GM21717 (cell line): ENCODE results near the gene LARP7.
A peak's percentile ranks its signal among the peaks of the same experiment; 100 is the strongest.
"Not testable (repeated sequence)": the region's sequence is repeated elsewhere in the genome, so short reads cannot be mapped to it uniquely, and the experiment has no call there.

Experiments used
- ATAC-seq: cut with Tn5 transposase; IDR thresholded peaks from one replicate; pipeline ENCODE4 v1.9.1; 2021; ENCODE audit warnings: mild to moderate bottlenecking, moderate library complexity; ENCODE audit not compliant: unreplicated experiment

LARP7 gene

DNA sequence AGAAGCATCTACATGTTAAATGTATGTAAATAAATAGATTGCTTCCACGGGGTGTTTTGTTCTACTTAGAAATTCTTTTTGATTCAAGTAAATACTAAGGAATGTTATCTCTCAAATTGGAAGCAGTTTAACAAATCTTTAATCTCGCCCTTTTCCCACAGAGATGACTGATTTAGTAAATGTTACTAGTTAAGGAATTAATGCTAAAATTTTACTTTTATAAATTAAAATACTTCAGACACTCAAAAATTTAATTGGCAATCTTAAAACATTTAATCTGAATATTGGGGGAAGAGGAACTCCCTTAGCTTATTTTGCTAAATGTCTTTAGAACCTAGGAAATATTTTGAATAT is 12.1 kb downstream of the LARP7 start:
- no peak for ATAC-seq

DNA sequence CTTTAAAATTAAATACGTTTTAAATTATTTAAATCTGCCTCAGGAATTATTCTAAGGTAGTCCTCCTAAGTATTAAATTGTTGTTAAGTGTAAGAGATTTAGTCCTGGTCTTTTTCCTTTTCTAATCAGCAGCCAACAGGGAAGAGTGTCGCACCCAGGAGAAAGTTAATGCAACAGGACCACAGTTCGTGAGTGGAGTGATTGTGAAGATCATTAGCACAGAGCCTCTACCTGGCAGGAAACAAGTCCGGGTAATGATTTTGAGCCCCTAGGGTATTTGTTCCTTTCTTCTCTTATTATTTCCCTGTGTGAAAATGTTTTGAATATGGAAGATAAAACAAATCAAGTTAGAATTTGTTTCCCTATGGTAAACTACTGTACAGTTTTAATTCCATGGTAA is 13.4 kb downstream of the LARP7 start:
- no peak for ATAC-seq

DNA sequence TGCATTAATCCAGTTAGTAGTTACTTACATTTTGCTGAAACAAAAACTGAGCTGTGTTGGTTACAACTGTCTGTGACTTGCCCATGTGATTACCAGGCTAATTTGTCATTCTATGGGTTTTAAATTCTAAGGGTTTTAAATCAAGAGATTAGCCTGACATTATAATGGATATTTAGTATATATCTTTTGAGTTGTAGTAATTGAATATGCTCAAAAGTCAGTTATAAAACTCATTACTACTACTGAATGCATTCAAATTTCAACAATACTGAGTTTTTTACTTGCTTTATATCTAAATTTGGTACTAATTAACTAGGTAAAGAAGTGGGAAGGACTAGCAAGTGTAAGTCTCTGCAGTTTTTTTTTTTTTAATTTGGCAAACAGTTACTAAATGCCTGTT is 14.7 kb downstream of the LARP7 start:
- ATAC-seq = no peak

DNA sequence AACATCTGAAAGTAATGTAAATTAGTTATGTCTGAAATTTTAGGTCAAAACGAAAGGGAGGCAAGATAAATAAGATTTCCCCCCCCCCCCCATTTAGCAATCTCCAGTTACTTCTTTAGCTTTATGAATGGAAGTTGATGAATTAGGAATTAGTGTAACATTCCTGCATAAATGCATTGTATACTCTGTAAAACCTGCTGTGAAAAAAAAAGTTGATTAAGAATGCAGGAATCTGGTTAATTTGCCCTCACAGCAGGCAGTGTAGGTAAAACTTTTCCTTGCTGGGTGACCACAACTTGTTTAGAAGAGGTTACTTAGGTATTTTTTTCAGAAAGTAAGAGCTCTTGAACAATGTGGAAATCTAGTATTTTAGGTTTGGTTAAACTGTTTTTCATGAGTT is 15.3 kb downstream of the LARP7 start:
- no peak for ATAC-seq

DNA sequence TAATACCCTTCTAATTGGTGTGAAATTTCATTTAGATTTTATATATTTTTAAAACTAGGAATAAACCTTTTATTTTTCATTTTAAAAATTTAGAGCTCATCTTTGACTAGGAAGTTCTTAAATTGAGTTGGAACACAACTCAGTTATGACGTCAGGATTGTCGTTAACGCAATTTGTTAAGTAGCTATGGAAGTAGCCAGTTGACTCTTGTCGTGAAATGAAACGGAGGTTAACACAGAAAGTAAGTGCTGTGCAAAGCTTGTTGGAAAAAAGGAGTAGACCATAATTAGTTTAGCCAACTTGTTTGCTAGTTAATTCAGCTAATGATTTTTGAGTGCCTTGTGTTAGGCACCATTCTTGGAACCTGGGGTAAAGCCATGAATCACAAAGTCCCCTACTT is 18.3 kb downstream of the LARP7 start:
- no peak for ATAC-seq

DNA sequence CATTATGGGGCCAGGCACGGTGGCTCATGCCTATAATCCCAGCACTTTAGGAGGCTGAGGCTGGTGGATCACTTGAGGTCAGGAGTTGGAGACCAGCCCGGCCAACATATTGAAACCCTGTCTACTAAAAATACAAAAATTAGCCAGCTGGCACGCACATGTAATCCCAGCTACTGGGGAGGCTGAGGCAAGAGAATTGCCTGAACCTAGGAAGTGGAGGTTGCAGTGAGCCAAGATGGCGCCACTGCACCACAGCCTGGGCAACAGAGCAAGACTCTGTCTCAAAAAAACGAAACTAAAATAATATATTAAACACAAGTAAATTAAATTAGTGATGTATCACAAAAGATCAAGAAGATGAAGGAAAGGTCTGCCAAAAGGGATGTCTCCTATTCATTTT is 19.2 kb downstream of the LARP7 start:
- ATAC-seq = not testable (repeated sequence)

DNA sequence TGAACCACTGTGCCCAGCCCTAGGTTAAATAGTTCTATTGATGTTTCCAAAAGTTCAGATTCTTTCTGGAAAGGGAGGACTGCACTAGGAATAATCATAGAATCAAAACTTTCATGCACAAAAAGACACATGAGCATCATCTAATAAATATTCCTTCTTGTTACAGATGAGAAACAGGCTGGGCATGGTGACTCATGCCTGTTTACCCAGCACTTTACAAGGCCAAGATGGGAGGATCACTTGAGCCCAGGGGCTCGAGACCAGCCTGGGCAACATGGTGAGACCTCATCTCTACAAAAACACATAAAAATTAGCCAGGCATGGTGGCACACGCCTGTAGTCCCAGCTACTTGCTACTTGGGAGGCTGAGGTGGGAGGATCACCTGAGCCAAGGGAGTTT is 27.7 kb downstream of the LARP7 start:
- no peak for ATAC-seq

DNA sequence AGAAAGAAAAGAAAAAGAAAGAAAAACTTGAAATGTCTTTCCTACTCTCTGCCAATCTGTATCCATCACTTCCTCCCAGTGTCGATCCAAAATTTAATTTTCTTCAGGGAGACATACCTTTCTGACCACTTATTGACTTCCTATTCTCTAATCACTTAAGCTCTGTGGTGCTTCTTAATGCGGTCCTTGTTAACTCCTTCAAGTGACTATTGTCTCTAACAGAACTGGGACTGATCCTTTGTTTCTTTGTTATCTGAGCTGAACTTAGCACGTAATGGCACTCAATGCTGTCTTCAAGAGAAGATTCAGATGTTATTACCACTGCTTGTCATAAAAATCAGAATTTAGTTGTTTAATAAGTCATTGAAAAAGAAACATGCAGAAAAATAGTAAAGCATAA is 31.2 kb downstream of the LARP7 start:
- ATAC-seq = no peak

DNA sequence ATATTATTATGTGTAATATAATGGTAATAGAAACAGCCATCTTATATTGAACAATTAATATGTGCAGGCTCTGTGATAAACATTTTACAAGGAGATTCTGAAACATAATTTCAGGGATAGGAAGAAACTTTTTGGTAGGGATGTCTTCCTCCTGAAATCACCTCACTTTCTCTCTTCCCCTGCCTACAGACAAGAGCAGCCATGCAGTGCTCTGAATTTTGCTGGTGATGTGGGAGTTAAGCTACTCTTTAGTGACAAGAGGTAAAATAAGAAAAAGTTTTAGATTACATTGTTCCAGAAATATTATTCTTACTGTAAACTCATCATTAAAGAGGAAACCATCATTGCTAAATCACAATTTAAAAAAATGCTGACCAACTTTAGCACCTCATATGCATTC is 36.1 kb downstream of the LARP7 start:
- no peak for ATAC-seq

DNA sequence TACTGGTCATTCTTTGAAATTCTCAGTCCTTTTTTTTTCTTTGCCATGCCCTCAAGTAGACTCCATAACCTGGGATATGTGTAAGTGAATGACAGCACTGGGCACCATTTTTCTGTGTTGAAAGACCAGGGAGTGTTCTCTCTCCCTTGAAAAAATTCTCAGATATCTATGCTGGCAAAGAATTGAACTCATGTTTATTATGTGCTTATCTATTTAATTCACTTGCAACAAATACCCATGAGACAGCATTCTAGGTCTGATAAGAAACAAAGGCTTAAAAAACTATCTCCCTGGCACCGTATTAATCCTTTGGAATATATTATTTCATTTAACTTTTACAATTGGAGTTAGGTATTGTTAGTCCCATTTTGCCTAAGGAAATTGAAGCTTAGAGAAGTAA is 36.7 kb downstream of the LARP7 start:
- no peak for ATAC-seq

DNA sequence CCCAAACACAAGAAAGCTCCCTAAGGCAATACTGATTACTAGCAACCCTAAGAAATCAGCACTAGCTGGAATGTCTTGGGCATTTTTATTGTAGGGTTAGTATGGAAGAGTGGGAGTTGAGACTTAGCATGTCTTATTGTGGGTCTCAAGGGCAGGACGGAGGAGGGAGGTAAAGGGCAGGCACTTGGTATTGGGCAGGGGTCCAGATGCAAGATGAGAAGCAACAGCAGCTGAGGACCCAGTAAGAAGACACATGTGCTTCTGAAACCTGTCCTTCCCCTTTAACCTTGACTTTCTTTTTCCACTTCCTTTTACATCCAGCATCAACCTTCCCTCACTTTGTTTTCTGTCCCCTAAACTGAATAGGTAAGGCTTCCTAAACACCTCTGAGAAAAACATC is 37.4 kb downstream of the LARP7 start:
- no peak for ATAC-seq

DNA sequence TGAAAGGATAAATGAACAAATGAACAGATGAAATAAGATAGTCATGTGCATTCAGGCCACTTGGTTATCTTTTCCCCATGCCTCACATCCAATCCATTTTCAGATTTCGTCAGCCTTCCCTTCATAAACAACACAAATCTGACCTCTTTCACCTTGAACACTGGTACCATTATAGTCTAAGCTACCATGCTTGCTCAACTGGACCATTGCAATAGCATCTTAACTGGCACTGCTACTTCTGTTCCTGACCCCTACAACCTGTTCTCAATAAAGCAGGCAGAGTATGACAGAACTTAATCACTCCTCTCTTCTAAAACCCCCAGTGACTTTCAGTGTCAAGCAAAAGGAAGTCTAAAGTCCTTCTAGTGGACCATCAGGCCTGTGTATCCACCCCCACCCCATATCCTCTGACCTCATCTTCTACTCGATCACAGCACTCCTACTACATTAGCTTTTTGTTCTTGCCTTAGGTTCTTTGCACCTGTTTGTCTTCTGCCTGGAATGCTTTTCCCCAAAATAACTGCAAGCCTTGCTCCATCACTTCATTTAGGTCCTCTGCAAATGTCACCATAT is 40.7 kb downstream of the LARP7 start:
- no peak for ATAC-seq

DNA sequence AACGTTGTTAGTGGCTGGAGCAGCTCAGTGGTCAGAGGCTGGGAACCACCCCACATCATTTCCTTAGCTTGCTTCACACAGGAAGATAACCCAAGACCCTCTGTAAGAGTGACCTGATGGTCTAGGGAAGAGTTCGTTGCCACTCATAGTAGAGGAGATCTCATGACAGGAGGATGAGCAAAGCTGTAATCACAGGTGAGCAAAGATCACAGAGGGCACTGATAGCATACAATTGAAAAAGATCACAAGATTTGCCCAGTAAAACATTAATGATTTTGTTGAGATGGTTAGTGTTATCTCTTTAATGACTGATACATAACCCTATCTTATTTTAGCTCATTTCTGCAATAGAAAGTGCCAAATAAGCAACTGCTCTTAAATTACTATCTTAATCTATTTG is 44.1 kb downstream of the LARP7 start:
- ATAC-seq = no peak

DNA sequence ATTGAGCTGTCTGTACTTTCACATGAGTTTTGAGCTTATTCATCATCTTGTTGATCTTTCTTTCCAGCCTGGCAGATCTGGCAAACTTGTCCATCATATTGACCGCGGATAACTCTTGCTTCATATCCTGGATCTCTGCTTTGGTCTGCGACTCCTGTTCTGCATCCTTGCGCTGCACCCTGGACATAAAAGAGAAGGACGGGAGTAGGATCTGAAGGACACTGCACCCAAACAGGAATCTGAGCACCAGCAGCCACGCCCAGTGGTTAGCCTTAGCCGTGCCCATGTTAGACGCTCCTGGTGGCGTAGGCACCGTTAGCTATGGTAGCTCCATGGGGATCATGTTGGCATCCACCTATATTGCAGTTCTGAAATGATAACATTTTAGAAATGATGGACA is 56.6 kb downstream of the LARP7 start:
- ATAC-seq = no peak

DNA sequence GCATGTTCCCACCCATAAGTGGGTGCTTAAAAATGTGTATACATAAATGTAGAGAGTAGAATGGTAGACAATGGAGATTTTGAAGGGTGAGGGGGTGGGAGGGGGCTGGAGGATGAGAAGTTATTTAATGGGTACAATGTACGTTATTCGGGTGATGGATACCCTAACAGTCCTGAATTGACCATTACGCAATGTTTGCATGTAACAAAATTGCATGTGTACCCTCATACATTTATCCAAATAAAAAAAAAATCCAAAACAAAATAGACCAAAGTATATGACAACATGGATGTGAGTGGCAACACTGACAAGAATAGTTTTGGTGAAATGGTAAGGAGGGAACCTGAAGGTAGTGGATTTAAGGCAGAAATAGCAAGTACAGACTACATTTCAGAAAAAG is 63.7 kb downstream of the LARP7 start:
- no peak for ATAC-seq

DNA sequence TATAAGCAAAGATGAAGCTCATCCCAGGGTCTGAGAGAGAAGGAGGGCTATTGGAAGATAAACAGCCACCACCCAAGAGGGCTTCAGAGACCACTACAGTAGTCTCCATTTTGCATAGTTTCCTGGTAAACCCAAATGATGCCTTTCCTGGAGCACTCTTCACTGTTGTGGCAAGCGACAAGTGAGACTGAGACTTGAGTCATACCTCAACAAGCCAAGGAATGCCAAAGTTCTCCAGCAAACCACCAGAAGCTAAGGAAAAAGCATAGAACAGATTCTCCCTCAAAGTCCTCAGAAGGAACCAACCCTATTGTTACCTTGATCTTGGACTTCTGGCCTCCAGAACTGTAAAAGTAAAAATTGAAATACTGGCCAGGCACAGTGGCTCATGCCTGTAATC is 65.9 kb downstream of the LARP7 start:
- no peak for ATAC-seq

DNA sequence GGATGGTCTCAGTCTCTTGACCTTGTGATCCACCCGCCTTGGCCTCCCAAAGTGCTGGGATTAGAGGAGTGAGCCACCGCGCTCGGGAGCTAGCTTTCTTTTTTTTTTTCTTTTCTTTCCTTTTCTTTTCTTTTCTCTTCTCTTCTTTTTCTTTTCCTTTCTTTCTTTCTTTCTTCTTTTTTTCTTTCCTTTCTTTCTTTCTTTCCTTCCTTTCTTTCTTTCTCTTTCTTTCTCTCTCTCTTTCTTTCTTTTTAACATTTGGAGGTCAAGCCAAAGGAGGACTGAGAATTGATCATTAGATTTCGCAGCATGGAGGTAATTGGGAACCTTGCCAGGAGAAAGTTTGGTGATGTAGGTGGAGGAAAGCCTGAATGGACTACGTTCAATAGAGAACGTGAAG is 67.4 kb downstream of the LARP7 start:
- ATAC-seq = no peak

DNA sequence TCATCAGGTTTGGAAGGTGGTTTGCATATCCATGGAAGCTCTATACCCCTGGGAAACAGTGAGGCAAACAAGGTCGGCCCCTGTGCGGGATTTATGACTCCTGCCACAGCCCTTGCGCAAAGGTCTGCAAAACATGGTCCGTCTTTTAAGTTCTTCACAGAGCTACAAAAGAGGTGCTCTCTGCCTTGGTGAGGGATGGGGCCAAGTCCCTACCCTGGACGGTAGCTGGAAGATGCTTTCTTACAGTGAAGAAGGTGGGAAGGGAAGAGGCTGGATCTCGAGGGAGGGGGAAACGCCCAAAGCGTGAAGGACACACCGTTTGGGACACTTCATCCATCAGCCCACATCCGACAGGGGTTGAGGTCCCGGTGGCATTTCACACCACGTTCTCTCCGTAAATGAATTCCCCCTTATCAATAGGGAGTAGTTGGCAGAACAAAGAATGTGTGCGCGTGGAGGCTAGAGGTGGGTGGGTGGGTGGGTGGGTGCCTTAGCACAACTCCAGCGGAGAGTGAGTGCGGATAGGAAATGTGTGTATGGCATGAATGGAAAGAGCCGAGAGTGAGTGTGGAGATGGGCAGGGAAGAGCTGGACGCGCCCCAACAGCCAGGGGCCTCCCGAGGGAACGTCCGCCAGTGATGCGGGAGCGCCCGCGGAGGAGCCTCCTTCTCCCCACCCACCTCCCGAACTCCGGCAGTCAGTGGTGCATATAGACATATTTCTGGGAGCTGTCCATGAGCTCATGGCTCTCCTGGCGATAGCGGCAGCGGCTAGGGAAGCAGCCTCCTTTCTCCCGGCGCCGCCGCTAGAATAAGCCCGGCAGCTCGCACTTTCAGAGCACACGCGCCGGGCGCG is 68.3 kb downstream of the LARP7 start:
- ATAC-seq = peak; percentile 20

DNA sequence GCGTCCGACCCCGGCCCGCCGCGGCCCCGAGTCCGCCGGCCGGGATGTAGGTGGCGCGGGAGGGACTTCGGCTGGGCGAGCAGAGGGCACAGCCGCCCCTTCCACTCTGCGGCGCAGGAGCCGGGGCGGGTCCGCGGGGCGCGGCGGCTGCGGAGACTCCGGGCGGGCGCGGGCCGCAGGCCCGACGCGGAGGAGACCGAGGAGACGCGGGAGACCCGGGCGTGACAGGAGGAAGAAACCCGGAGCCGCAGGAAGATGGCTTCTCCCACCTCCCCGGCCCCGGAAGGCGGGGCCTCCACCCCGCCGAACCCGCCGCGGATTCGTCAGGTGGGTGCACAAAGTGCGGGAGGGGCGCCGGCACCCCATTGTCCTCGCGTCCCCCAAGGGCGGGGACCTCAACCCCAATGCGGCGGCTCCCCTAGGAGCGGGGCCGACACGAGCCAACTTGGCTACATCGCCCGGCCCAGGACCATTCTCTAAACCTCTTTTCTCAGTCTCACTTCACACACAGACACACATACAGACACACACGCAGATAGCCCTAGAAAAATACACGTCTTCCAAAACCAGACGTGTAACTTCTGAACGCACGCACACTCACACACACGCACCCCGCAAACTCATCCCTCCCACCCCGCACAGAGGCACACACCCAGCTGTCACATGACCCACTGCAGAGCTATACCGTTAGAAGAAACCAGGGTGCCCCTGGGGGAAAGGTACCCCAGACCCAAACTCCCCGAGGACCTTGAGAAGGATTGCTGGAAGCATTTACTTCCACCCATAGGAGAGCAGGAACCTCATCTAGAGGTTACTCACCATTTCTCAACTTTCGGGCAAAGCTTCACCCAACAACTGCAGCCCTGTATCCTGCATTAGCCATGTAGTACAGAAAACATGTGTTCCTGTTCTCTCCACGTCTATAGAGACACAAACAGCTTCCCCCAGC is 69.2 kb downstream of the LARP7 start:
- peak; percentile 47 for ATAC-seq

DNA sequence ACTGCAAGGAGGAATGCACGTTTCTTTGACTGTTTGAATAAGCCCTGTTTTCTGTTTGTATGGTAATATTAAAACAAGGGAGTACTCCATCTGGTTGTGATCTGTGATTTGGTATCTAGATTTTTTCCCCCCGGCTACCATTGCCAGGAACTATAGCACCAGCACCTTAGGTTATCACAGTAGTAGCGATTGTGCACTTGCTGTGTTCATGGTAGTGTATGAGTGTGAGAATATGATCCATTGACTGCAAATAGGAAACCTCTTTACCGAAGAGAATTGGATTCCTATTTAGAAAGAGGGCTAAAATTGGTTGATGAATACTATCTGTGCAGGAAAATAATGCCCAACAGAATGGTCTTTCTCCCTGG is 69.9 kb downstream of the LARP7 start:
- no peak for ATAC-seq
